Stimulated activated CD4-positive, alpha-beta T cell treated with anti-CD3 and anti-CD28 coated beads, Interleukin-15, amount 100 ng/mL, for 1 hour (primary cell): ENCODE measurements around the gene BDP1.
"Not testable (repeated sequence)": the region's sequence is repeated elsewhere in the genome, so short reads cannot be mapped to it uniquely, and the experiment has no call there.

Experiments
- DNase-seq, 2 donors: peaks; one replicate each; pipeline ENCODE4 v3.0.0-alpha.2; 2020; ENCODE audit warnings: low read depth in 1 of 2, low spot score in 1 of 2

The BDP1 gene, protein sequence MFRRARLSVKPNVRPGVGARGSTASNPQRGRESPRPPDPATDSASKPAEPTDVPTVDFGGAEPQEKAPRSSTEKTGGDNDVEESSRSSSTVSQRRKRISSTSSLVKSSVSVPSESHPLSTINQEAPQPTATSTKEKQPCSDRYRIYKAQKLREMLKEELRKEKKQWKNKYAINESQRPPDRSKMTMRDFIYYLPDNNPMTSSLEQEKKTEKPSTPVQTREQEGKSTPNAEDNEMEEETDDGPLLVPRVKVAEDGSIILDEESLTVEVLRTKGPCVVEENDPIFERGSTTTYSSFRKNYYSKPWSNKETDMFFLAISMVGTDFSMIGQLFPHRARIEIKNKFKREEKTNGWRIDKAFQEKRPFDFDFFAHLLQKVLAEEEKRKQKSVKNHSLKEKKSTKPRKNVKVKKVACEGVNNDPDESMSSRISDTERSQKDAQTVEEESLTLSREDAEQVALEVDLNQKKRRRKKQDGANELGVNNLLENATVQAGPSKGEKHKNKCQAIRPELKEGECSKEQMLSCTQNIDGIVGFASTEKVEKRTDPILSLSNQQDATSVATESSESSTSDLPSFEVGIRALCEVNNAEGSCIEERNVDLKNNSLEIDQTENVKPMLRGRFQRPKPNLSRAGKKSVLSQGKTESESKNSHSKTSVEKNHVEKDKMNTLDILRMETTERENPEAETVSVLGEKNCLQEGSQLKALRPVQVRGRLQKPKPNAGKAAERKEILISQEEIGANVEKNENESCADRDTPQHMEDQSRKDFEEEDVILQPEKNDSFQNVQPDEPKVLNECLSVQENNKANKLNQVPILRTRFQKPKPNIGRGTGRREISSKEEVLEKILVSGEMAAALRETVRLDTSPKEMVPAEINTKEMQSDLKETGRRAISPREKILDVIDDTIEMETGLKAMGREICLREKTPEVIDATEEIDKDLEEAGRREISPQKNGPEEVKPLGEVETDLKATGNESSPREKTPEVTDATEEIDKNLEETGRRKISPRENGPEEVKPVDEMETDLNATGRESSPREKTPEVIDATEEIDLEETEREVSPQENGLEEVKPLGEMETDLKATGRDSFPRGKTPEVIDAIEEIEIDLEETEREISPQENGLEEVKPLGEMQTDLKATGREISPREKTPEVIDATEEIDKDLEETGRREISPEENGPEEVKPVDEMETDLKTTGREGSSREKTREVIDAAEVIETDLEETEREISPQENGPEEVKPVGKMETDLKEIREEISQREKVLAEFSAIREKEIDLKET (N-terminal part only)

DNA sequence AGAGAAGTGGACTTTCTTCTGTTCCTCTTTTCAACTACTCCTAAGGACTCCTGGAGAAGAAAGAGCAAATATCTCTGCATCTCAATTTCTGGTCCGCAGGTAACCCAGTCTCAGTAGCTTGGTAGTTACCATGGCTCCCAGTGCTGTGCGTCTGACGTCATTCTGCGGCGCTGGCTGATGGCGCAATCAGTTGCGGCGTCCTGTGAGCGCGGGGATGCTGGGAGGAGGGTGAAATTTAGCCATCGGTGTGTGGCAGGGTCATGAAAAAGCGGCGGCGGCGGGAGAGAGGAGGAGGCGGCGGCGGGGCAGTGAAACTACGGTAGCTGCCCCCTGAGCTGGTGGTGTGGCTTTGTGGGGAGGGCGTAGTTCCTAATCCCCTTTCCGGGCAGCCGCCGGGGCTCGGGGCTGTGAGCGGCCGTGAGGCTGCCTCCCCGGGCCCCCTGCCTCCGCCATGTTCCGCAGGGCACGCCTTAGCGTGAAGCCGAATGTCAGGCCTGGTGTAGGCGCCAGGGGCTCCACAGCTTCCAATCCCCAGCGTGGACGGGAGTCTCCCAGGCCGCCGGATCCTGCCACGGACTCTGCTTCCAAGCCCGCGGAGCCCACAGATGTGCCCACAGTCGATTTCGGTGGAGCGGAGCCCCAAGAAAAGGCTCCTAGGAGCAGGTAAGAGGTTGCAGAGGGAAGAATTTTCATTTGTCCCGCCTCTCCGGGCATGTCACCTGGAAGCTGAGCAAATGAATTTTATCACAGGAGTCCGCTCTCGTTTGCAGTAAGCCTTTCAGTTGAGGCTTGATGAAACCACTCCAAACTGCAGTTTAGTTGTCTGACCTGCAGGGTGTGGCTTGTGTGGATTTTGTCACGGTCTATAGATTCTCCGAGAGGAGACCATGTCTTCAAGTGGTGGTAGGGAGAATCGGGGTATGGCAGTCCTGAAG, at the start of gene BDP1:
BDP1 (plus strand) TSS at position 225 of the 935 bp plus-strand sequence; CDS start at position 452, 227 bp downstream.
- DNase-seq: peak; percentile 89 to 97

- DNase-seq: not testable (repeated sequence)
Measured at GRCh38 chr5:71410088-71410487, 45.4 kb upstream of the BDP1 start.

GRCh38 chr5:71415626-71416025, 39.8 kb upstream of the BDP1 start:
- not testable (repeated sequence) for DNase-seq

GRCh38 chr5:71418026-71418425, 37.4 kb upstream of the BDP1 start:
- not testable (repeated sequence) for DNase-seq

DNA sequence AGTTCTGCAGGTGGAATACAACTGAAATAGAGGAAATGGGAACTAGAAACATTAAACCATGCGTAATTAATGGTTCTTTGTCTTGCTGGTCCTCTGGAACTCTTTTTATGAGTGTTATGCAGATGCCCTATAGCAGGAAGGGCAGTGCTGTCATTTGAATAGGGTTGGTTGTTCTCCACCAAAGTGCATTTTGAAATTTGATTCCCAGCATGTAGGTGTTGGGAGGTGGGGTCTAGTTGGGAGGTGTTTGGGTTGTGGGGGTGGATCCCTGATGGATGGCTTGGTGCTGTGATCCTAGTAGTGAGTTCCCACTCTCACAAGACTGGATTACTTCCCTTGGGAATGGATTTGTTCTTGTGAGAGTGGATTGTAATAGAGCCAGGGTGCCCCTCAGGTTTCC, 34.2 kb upstream of the BDP1 start:
- not testable (repeated sequence) for DNase-seq

DNA sequence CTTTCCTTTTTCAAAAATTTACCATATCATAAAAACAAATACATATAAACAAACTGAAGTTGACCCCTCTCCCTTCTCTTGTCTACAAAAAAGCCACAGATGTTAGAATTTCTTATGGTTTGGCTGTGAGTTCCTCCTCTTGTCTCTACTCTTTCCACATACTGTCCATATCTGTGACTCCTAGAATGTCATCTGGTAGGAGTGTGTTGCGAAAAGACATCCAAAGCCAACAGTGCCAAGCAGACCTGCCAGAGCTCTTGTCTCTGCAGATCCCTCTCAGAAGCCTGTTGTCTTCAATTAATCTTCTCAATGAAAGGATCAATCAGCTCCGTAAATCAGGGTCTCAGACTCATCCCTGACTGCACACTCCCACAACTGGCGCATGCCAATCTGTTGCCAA, 31.6 kb upstream of the BDP1 start:
- DNase-seq: not testable (repeated sequence)

GRCh38 chr5:71426686-71427474, 28.6 kb upstream of the BDP1 start:
- not testable (repeated sequence) for DNase-seq

- DNase-seq: not testable (repeated sequence)
Measured at GRCh38 chr5:71432410-71432809, 23.0 kb upstream of the BDP1 start.

GRCh38 chr5:71434825-71435224, 20.6 kb upstream of the BDP1 start:
- not testable (repeated sequence) for DNase-seq

DNA sequence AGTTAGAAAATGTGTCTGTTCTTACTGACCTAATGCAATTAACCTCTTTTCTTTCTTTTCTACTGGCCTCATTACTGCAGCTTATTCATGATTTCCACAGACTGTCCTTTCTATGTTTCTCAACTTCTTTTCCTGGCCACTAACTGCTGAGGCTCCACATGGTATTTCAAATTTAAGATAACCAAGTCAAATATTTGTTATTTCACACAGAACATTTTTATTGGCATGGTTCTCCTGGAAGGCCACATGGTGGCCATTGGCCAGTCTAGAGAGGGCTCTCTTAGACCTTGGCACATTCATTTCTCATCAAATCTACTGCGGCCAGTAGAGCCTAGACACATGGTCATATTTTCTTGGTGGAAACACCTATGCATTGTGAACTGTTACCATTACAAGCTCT, 13.9 kb upstream of the BDP1 start:
- not testable (repeated sequence) for DNase-seq

GRCh38 chr5:71443891-71444290, 11.6 kb upstream of the BDP1 start:
- not testable (repeated sequence) for DNase-seq

GRCh38 chr5:71445015-71445414, 10.4 kb upstream of the BDP1 start:
- DNase-seq: not testable (repeated sequence)

- not testable (repeated sequence) for DNase-seq
Measured at GRCh38 chr5:71445523-71446152, 9.8 kb upstream of the BDP1 start.

DNA sequence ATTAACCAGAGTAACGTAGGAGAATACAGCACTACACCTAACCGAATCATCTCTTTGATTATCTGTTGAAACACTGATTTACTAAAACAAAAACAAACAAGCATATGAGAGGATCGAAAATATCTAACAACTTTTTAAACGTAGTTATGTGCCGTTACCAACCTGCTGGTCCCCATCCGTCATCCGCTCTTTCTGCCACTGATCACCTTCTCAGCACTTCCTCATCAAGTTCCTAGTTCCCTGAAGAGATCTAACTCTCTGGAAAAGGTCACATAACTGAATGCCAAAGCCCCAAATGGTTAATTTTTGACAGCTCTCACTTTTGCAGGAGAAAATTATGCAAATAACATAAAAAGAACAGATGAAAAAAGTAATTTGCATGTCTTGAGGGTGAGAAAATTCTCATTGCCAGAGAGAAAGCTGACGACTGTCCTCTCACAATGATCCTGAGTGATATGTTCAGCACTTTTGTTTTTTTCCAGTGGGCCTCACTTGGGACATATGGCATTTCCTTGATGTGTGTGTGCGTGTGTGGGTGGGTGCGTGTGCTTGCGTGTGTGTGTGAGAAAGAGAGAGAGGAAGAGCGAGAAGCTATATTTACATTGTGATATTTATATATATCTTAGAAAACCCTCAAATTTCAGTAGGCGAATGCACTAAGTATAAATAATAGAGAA, 8.8 kb upstream of the BDP1 start:
- not testable (repeated sequence) for DNase-seq

DNA sequence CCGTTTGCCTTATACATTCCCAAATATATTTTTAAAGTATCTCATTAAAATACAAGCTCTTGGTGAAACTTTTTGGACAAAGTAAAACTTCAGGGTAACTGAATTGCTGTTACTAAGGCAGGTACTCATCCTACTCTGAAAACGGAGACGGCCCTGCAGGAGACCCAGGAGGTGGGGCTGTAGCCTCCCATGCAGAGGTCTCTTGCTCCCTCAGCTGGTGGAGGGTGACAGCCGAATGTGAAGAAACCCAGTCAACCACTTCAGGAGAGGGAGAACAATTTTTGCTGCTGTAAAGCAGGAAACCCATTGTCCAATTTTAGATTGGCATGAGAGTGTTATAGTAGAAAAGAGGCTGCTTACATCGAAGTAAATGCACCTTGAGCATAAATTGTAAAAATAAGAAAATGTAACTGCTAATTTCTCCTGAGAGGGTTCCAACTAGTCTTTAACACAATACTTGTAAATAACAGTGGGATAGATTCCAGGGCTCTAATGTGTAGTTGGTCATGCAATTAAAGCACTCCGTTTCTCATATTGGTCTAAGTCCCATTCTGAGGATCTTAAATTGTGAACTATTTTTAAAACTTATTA, 8.1 kb upstream of the BDP1 start:
- DNase-seq: peak in 1 of 2 donors; percentile 19

DNA sequence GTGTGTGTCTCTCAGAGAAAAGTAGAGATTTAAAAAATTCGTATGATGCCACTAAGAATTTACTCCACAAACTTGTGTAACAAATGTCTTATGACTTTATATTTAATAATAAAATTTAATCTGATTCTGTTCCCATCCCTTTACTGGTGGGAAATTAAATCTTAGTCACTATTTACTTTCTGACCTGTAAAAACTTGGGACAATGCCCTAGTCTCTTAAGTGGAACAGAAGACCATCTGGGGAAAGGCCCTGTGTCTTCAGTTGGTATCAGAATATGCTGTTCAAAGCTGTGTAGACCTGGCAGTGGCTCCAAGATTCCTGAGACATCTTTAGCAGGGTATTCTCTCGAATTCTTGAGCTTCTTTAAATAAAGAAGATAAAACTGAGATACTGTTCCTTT, 2.6 kb upstream of the BDP1 start:
- DNase-seq: no peak

GRCh38 chr5:71454913-71455312, 538 bp upstream of the BDP1 start:
- DNase-seq: no peak

DNA sequence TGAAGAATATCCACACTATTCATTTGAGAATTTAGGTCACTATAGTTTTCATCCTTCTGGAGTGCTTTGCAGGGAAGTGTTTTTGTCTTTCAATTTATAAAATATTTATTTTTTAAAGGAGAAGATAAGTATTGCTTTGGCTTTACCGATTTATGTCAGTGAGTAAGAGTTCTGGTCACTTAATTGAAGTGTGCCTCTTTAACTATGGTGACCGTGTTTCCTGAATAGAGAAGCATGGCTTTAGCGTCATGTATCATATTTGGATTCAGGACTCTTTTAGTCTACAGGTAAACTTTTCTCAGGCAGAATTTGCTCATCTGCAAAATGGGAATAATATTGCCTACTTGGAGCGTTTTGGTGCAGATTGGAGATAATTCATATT, 902 bp downstream of the BDP1 start:
- DNase-seq: no peak
